IMR-90 (cell line): ENCODE results near the gene PPHLN1. TPM values are rescaled to one million over a fixed set of nuclear protein-coding genes. Genes with fewer than 3 reads are reported as not detected.

ENCODE experiments used
- ATAC-seq: fragments of 200-7000 bp; cut with Tn5 transposase; 2 replicates; pipeline ENCODE4 v1.9.1; 2020; ENCODE audit warnings: low read depth, mild to moderate bottlenecking, moderate library complexity
- BruUV-seq: library from RNA; stranded (reverse); fragments of 400-500 nt; replicated peaks from 2 replicates; lab custom pipeline; 2021; lab: Mats Ljungman, UMichigan
- CTCF ChIA-PET: fragments of 300-600 bp; formaldehyde crosslinking; extraction: SDS; loops from one replicate; lab custom pipeline; 2021; ENCODE audit warnings: antibody characterized with exemption; lab: Yijun Ruan, JAX
- POLR2A ChIA-PET: fragments of 300-600 bp; sonication (Branson Sonifier 250); formaldehyde crosslinking; loops from one replicate; lab custom pipeline; 2022; ENCODE audit warnings: antibody characterized with exemption; ENCODE audit not compliant: unreplicated experiment; lab: Charles Lee
- DNase-seq: peaks from one replicate; pipeline ENCODE4 v3.0.0; 2013
- H2AFZ ChIP-seq: replicated peaks from 2 replicates; pipeline ENCODE3; 2013; ENCODE audit warnings: low read length, mild to moderate bottlenecking; ENCODE audit not compliant: poor library complexity
- H2AK5ac ChIP-seq: 2 replicates; pipeline ENCODE4 v1.6.1; 2013; ENCODE audit warnings: low read depth, low read length, inconsistent platforms
- H2AK9ac ChIP-seq: replicated peaks from 2 replicates; pipeline ENCODE3; 2013; ENCODE audit warnings: mild to moderate bottlenecking, low read depth, low read length, moderate library complexity; ENCODE audit not compliant: poor library complexity
- H2BK120ac ChIP-seq: 2 replicates; pipeline ENCODE4 v1.6.1; 2013; ENCODE audit warnings: low read depth, low read length, inconsistent platforms
- H2BK15ac ChIP-seq: 3 replicates; pipeline ENCODE4 v1.6.1; 2013; ENCODE audit warnings: low read depth, low read length, inconsistent platforms
- H2BK20ac ChIP-seq: 2 replicates; pipeline ENCODE4 v1.6.1; 2013; ENCODE audit warnings: low read depth, mild to moderate bottlenecking, inconsistent platforms, low read length, moderate library complexity
- H2BK5ac ChIP-seq: 2 replicates; pipeline ENCODE4 v1.6.1; 2013; ENCODE audit warnings: mild to moderate bottlenecking, low read depth, low read length, inconsistent platforms; ENCODE audit not compliant: poor library complexity, severe bottlenecking
- H3K14ac ChIP-seq: replicated peaks from 2 replicates; pipeline ENCODE4 v1.6.1; 2013; ENCODE audit warnings: low read depth, low read length, inconsistent platforms
- H3K18ac ChIP-seq: 2 replicates; pipeline ENCODE4 v1.6.1; 2013; ENCODE audit warnings: low read depth, low read length, control low read depth
- H3K23ac ChIP-seq: 2 replicates; pipeline ENCODE4 v1.6.1; 2013; ENCODE audit warnings: low read depth, low read length, inconsistent platforms
- H3K27ac ChIP-seq: 2 replicates; pipeline ENCODE4 v1.5.1; 2013; ENCODE audit warnings: mild to moderate bottlenecking, control low read depth, low read length; ENCODE audit not compliant: insufficient read depth
- H3K27me3 ChIP-seq: 2 replicates; pipeline ENCODE4 v1.6.1; 2013; ENCODE audit warnings: low read length; ENCODE audit not compliant: control insufficient read depth, insufficient read depth
- H3K36me3 ChIP-seq: 2 replicates; pipeline ENCODE4 v1.6.1; 2013; ENCODE audit warnings: low read length, mixed read lengths; ENCODE audit not compliant: control insufficient read depth, insufficient read depth
- H3K4ac ChIP-seq: 2 replicates; pipeline ENCODE4 v1.6.1; 2013; ENCODE audit warnings: low read depth, low read length, inconsistent platforms
- H3K4me1 ChIP-seq: 2 replicates; pipeline ENCODE4 v1.6.1; 2013; ENCODE audit warnings: low read length, mixed read lengths; ENCODE audit not compliant: control insufficient read depth, insufficient read depth
- H3K4me2 ChIP-seq: 2 replicates; pipeline ENCODE4 v1.6.1; 2013; ENCODE audit warnings: low read depth, mild to moderate bottlenecking, control low read depth, low read length, moderate library complexity
- H3K4me3 ChIP-seq: 2 replicates; pipeline ENCODE4 v1.5.1; 2013; ENCODE audit warnings: low read depth, mild to moderate bottlenecking, control low read depth, low read length, moderate library complexity; ENCODE audit not compliant: insufficient read depth
- H3K56ac ChIP-seq: 2 replicates; pipeline ENCODE4 v1.6.1; 2013; ENCODE audit warnings: low read length, inconsistent platforms; ENCODE audit not compliant: insufficient read depth; ENCODE audit errors: extremely low read depth
- H3K79me1 ChIP-seq, 2 experiments: 2 replicates each; pipeline ENCODE4 v1.6.1; 2013; ENCODE audit warnings: low read length in 2 of 2, inconsistent platforms in 1 of 2, low read depth in 1 of 2
- H3K9ac ChIP-seq: 2 replicates; pipeline ENCODE4 v1.6.1; 2013; ENCODE audit warnings: low read depth, low read length, control low read depth
- H3K9me1 ChIP-seq: 2 replicates; pipeline ENCODE4 v1.6.1; 2013; ENCODE audit warnings: low read length, inconsistent platforms; ENCODE audit not compliant: insufficient read depth
- H3K9me3 ChIP-seq: 2 replicates; pipeline ENCODE4 v1.6.1; 2013; ENCODE audit warnings: low read length; ENCODE audit not compliant: control insufficient read depth, insufficient read depth
- H4K20me1 ChIP-seq: 2 replicates; pipeline ENCODE4 v1.6.1; 2013; ENCODE audit warnings: low read length, inconsistent platforms; ENCODE audit not compliant: insufficient read depth
- H4K5ac ChIP-seq: 2 replicates; pipeline ENCODE4 v1.6.1; 2013; ENCODE audit warnings: mild to moderate bottlenecking, low read depth, low read length, control low read depth
- H4K8ac ChIP-seq, 2 experiments: 2 replicates each; pipeline ENCODE4 v1.6.1; 2013; ENCODE audit warnings: low read depth in 2 of 2, low read length in 2 of 2, control low read depth in 1 of 2, inconsistent platforms in 1 of 2
- H4K91ac ChIP-seq: 2 replicates; pipeline ENCODE4 v1.6.1; 2013; ENCODE audit warnings: low read depth, low read length, inconsistent platforms; ENCODE audit not compliant: insufficient read depth
- CEBPB ChIP-seq: IDR thresholded peaks from 2 replicates; pipeline ENCODE4 v1.6.1; 2012; ENCODE audit warnings: low read depth, low read length, improper control_type of control experiment
- CHD1 ChIP-seq: IDR thresholded peaks from 2 replicates; pipeline ENCODE4 v1.6.1; 2012; ENCODE audit warnings: low read depth, low read length, improper control_type of control experiment
- CTCF ChIP-seq: conservative IDR thresholded peaks from 2 replicates; pipeline ENCODE4 v1.5.1; 2012; ENCODE audit warnings: mild to moderate bottlenecking, low read depth, low read length, improper control_type of control experiment
- ELK1 ChIP-seq: fragments of 150-350 bp; IDR thresholded peaks from 2 replicates; pipeline ENCODE4 v1.6.1; 2016; ENCODE audit warnings: low read depth, mild to moderate bottlenecking, low read length, moderate library complexity, borderline replicate concordance
- FOS ChIP-seq: fragments of 150-350 bp; IDR thresholded peaks from 2 replicates; pipeline ENCODE4 v1.6.1; 2016; ENCODE audit warnings: low read depth, low read length
- MAFK ChIP-seq: IDR thresholded peaks from 2 replicates; pipeline ENCODE4 v1.6.1; 2012; ENCODE audit warnings: low read depth, low read length, improper control_type of control experiment
- MXI1 ChIP-seq: IDR thresholded peaks from 2 replicates; pipeline ENCODE4 v1.6.1; 2012; ENCODE audit warnings: low read depth, mild to moderate bottlenecking, low read length, moderate library complexity, borderline replicate concordance
- NFE2L2 ChIP-seq: fragments of 150-350 bp; IDR thresholded peaks from 2 replicates; pipeline ENCODE4 v1.6.1; 2016; ENCODE audit warnings: low read depth, mild to moderate bottlenecking, low read length
- POLR2A ChIP-seq: IDR thresholded peaks from 2 replicates; pipeline ENCODE4 v1.6.1; 2012; ENCODE audit warnings: mild to moderate bottlenecking, low read depth, low read length
- RAD21 ChIP-seq: IDR thresholded peaks from 2 replicates; pipeline ENCODE4 v1.6.1; 2012; ENCODE audit warnings: low read length, improper control_type of control experiment
- RCOR1 ChIP-seq: IDR thresholded peaks from 2 replicates; pipeline ENCODE4 v1.6.1; 2012; ENCODE audit warnings: mild to moderate bottlenecking, low read length, improper control_type of control experiment; ENCODE audit not compliant: insufficient replicate concordance
- RFX5 ChIP-seq: IDR thresholded peaks from 2 replicates; pipeline ENCODE4 v1.8.0; 2012; ENCODE audit warnings: low read depth, mild to moderate bottlenecking, low read length, moderate library complexity
- SMC3 ChIP-seq: fragments of 150-350 bp; IDR thresholded peaks from 2 replicates; pipeline ENCODE4 v1.6.1; 2016; ENCODE audit warnings: low read depth, mild to moderate bottlenecking, antibody characterized with exemption, low read length, moderate library complexity
- WGBS, 2 experiments: methylation state at CpG; one replicate each; pipeline versions ENCODE4 v1.1.5 to v1.1.7; 2013; ENCODE audit warnings: missing lambda C conversion rate in 2 of 2; ENCODE audit not compliant: insufficient read length in 1 of 2; ENCODE audit errors: extremely low coverage in 2 of 2; 5-methylcytosine and 5-hydroxymethylcytosine counted together
- dilution Hi-C: fragments of 300-500 bp; cut with HindIII; formaldehyde crosslinking; loops from one replicate; pipeline ENCODE4 v1.14.3; 2018; ENCODE audit warnings: low sequenced_read_pairs; ENCODE audit not compliant: unreplicated experiment
- in situ Hi-C: fragments of 300-500 bp; cut with MboI; formaldehyde crosslinking; loops from 3 replicates; pipeline ENCODE4 v1.14.3; 2019; ENCODE audit warnings: low sequenced_read_pairs, inconsistent platforms, mixed read lengths
- intact Hi-C: fragments of 100-400 bp; cut with micrococcal nuclease; formaldehyde crosslinking; loops from 2 replicates; pipeline ENCODE4 v1.10.0; 2022
- polyA plus RNA-seq, 3 experiments: library from polyadenylated mRNA; depleted of rRNA; stranded (reverse); fragments of >200 nt; gene quantifications; 2 replicates each; pipeline ENCODE4 v1.2.3, GENCODE V29; 2012; ENCODE audit warnings: low replicate concordance in 1 of 3
- total RNA-seq: library from RNA; depleted of rRNA; stranded (reverse); fragments of >200 nt; gene quantifications from 2 replicates; pipeline ENCODE4 v1.2.3, GENCODE V29; 2012
- TF ChIP-seq, protein P1 (sequence below): fragments of 150-350 bp; IDR thresholded peaks from 2 replicates; pipeline ENCODE4 v1.6.1; 2017; ENCODE audit warnings: mild to moderate bottlenecking, antibody characterized with exemption, low read length, low read depth

The PPHLN1 gene
- total and polyA plus RNA-seq, 2 of the 4 experiments (the other 2 are of a cell fraction), result 50.7 to 54.3 TPM

GRCh38 chr12:42472376-42472775, 146.4 kb downstream of the PPHLN1 start:
- Histone ChIP-seq H4K91ac (no peak overlapping the region; the same call in 1 of the 2 replicates), H3K9me3 (no peaks in the 10 kb centered on the region), H3K36me3 (peaks cover 12% of the 10 kb centered on the region), H2BK120ac (no peak overlapping the region), H3K4me2 (no peak overlapping the region), H2AK9ac (no peak overlapping the region), H3K79me1 (peaks cover 10 to 61% of the 10 kb centered on the region in 2 experiments), H3K27ac (no peak overlapping the region), H3K4ac (no peak overlapping the region), H2AFZ (no peak overlapping the region), H4K20me1 (peaks cover 11% of the 10 kb centered on the region; the same call in 1 of the 2 replicates), H3K14ac (no peak overlapping the region), H3K18ac (no peak overlapping the region), H2AK5ac (no peak overlapping the region), H3K4me1 (peaks cover 15% of the 10 kb centered on the region), H2BK5ac (no peak overlapping the region), H3K23ac (0 out of 2 replicates have a peak overlapping the region, but pooled peaks have one; percentile 10), H3K4me3 (no peak overlapping the region), H3K9ac (peak overlapping the region; percentile 61; the same call in 1 of the 2 replicates), H3K27me3 (no peaks in the 10 kb centered on the region), H3K56ac (no peak overlapping the region; the same call in 1 of the 2 replicates), H4K8ac (no peak overlapping the region), H2BK20ac (no peak overlapping the region; the same call in 1 of the 2 replicates), H3K9me1 (peaks cover 17% of the 10 kb centered on the region), H4K5ac (no peak overlapping the region), H2BK15ac (no peak overlapping the region)
- in situ Hi-C loops (no loop called here), intact Hi-C loops (no loop called here), dilution Hi-C loops (no loop called here)
- DNase-seq (no peak), ATAC-seq (no peak)
- no peak for TF ChIP-seq MAFK
- no peak for TF ChIP-seq RCOR1
- no peak for TF ChIP-seq SMC3
- no peak for TF ChIP-seq MXI1
- TF ChIP-seq RFX5, result no peak
- TF ChIP-seq RAD21, result no peak
- no peak for TF ChIP-seq POLR2A
- no peak for TF ChIP-seq FOS
- no peak for TF ChIP-seq CTCF
- no peak for TF ChIP-seq NFE2L2
- TF ChIP-seq, protein P1, sequence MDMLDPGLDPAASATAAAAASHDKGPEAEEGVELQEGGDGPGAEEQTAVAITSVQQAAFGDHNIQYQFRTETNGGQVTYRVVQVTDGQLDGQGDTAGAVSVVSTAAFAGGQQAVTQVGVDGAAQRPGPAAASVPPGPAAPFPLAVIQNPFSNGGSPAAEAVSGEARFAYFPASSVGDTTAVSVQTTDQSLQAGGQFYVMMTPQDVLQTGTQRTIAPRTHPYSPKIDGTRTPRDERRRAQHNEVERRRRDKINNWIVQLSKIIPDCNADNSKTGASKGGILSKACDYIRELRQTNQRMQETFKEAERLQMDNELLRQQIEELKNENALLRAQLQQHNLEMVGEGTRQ, result no peak
- no peak for TF ChIP-seq CHD1
- no peak for TF ChIP-seq ELK1
- no peak for TF ChIP-seq CEBPB
- POLR2A ChIA-PET, result no interaction called here
- no TSS peak for BruUV-seq
- CTCF ChIA-PET, result interaction anchor here (1.9 kb wide), 1 partner anchor 11 kb away, joined by 8 read pairs; no protein-coding TSS in a partner anchor
- no CpG with 5 or more reads among the region's 3 CpGs for WGBS, 2 experiments
